Measurements from ENCODE around the gene ALAD.
A peak's percentile ranks its signal among the peaks of the same experiment; 100 is the strongest.
"Not testable (repeated sequence)": the region's sequence is repeated elsewhere in the genome, so short reads cannot be mapped to it uniquely, and the experiment has no call there.

Gene ALAD

DNA sequence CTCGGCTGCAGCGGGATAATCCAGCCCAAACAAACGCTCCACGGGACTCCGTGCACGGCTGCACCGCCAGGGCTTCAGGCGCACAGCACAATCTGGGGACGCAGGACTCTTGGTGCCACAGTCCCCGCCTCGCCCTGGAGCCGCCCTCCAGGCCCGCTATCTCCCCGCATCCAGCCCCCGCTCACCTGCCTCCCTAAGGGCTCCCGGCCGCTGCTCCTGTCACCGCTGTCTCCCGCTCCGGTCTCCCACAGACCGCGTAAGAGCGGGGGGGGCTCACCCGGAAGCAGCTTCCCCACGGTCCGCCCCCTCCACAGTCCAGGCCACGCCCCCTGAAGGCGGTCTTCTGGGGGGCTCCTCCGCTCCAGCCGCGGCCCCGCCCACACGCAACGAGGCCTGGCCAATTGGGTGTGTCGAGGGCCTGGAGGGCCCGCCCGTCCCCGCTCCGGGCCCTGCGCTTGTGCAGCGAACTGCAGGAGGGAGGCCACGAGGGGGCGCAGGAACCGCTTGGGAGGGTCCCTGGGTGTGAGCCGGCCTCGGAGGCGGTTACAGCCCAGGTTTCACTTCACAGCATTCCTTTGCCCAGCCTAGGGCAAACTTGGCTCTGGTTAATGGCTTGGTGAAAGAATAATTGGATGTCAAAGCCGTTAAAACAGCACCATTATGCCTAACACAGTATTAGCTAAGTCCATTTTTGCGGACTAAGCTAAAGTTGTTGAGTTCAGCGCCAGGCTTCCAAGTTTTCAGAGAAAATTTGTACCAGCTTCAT is at the start of gene ALAD:
Gene ALAD (minus strand): TSS at position 258 of the 766 bp plus-strand sequence. CDS start 7,725 bp downstream, outside the sequence.
- peak; percentile 66 for DNase-seq

DNA sequence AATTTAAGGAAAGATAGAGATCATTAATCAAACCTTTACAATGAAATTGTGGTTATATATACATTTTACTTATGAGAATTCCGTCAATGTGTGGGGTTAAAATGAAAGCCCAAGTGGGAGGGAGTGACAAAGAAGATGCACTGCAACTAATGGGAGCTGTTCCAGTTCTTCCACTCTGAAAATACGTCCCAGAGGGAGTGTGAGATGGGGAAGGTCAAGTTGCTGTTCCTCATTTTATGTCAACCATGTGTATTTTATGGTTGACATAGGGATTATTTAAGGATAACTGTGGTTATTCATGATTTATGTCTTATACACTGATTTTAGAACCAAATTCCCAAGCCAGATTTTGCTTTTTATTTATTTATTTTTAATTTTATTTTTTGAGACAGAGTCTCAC is 48.3 kb upstream of the ALAD start:
- DNase-seq: no peak

DNA sequence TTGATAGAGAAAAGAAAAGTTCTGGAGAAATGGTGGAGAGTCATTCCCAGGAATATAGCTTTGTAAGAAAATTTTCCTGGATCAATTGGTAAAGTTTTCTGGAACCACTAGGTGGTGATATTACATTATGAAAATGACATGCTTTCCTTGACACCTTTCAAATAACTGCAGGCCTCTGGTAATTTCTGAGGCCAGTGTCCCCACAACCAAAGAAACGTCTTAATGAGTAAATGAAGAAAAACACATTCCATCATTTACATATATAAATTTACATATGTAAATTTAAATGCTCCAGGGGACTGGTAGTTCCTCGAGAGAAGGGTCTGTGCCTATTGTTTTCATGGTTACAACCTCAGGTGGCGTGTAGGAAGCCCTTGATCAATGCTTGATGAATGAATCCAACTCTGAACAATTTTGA is 45.2 kb upstream of the ALAD start:
- no peak for DNase-seq

DNA sequence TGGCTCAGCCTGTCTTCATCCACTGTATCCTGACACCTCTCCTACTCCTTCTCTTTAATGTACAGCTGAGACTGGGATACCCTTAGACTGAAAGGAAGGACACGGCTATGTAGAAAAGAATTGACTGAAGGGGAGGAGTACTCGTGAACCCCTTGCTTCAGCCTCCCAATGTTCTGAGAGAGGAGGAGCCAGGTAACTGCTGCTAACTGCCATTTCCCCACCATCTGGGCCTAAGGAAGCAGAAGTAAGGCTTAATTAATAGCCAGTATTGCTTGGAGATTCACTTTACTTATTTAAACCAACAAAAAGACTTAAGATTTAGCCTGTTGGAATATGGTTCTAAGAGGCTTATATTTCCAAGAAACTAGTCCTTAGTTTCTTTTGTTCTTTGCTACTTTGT is 43.7 kb upstream of the ALAD start:
- no peak for DNase-seq

DNA sequence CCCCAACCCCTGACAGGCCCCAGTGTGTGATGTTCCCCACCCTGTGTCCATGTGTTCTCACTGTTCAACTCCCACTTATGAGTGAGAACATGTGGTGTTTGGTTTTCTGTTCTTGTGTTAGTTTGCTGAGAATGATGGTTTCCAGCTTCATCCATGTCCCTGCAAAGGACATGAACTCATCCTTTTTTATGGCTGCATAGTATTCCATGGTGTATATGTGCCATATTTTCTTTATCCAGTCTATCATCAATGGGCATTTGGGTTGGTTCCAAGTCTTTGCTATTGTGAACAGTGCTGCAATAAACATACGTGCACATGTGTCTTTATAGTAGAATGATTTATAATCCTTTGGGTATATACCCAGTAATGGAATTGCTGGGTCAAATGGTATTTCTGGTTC is 36.6 kb upstream of the ALAD start:
- not testable (repeated sequence) for DNase-seq

DNA sequence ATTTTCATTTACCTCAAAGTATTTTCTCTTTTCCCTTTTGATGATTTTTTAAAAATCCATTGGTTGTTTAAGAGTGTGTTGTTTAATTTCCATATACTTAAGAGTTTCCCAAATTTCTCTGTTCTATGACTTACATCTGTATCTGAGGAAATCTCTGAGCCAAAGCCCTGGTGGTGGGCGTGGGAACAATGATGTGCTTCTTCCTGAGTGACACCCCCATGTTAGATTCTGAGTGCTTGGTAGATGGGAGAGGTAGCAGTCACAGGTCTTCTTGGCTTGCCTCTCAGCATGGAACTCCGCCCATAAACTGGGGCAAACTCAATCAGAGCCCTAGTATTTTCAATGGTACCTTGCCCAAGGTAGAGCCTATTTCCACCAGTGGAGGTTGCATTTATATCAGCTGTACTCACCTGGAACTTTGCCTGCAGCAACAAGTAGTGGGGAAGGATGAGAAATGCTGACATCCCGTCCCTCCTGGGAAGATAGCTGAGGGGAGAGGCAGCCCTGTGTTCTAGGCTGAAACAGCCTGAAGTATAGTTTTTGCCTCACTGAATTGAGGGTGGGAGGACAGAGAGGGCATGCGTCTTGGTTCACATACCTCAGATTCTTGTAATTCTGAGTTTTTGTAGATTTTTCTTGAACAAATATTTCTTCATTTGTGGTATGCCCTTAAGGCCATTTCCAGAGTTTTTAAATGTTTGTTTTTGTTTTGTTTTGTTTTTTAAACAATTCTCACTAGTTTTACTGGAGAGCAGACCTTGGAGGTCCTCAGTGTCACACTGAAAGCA is 35.8 kb upstream of the ALAD start:
- DNase-seq: no peak

DNA sequence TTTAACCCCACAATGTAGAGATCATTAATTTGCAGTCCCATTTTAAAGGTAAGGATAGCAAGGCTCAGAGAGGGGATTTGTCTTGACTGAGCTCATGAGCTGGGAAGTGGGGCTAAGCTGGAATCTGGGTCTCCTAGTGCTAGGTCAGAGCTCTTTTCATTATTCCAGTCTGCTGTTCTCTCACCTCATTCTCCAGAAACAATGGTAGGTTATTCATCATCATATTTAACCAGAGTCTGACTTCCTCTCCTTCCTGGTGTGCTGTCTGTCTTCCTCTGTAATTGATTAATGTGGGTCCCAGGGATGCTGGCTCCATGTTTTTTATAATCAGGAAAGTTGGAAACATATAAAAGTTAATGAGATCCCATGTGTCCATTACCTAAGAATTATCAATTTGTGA is 30.1 kb upstream of the ALAD start:
- no peak for DNase-seq

DNA sequence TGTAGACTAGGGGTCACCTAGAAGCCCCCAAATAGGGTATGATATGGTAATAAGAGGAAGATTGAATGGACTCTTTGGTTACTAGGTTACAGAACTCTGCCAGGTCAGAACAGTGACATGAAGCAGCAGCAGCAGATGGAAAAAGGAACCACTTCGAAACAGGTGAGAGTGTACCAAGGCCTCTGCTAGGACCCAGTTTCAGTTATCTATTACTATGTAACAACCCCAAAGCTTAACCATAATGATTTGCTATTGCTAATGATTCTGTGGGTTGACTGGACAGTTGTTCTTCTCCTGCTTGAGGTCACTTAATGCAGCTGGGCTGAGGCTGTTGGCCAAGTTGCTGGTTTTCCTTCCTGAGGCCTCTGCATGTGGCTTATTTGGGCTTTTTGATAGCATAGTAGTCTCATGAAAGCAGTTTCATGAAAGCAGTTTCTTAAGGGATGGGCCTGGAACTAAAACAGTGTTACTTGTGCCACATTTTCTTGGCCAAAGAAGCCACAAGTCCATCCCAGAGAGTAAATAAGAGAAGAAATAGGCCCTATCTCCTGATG is 27.1 kb upstream of the ALAD start:
- DNase-seq: no peak

DNA sequence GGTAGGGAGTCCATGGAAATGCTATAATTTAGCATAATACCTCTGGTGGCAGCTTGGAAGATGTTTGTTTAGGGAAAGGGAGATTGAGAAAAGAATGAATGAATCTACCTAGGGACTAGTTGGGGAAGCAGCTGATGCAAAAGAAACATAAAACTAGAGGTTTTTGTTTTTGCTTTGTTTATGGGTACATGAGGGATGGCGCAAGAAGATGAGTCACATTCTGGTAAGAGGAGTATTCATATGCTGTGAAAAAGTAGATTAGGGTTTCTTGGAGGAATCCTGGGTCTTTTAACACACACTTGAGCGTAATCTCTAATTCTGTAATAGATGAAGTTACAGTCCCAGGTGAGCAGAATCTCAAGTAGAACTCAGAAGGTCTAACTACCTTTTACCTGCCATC is 26.5 kb upstream of the ALAD start:
- DNase-seq: no peak

DNA sequence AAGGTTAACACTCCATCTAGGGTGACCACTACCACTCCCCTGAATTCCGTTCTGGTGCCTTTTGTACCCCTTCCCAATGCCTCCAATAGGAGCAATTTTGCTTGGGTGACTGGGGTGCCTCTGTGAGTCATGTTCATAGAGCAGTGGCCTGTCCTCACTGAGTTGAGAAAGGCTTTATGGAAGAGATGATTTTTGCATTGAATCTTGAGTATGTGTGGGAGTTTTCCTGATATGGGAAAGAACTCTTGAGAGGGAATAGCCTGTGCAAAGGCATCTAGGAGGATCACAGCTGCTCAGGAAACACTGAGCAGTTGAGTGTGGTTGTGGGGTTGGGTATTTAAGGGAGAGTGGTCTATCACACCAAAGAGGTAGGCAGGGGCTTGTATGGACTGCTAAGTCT is 25.6 kb upstream of the ALAD start:
- DNase-seq: no peak

DNA sequence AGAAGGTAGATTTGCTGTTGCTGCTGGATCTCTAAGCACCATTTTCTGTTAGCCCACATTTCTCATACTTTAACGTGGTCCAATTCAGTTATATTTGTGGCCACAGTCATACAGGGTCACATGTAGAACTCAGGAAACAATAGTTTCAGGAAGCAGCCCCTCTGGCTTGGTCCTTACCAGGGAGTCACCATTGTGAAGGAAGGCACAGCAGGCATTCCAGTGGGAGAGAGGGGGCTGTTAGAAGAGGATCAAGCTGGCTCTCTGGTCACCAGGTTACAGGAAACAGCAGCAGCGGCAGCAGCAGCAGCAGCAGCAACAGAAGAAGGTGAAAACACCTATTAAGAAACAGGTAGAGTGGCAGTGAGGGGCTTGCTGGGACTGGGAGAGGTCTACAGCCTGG is 24.0 kb upstream of the ALAD start:
- no peak for DNase-seq

DNA sequence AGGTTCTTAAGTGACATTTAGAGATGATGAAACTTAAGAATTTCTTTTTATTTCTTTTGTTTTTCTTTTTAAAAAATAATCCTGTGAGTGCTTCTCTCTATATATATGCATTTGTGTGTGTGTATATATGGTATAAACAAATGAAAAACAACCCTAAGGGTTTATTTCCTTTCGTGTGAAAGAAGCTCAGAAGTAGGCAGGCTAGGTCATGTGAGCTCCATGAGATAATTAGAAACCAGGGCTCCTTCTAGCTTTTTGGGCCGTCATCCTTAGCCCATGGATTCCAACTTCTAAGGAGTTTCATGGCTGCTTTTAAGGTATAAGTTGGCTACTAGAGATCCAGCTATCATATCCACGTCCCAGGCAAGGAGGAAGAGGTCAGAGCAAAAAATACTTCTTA is 20.6 kb upstream of the ALAD start:
- no peak for DNase-seq

DNA sequence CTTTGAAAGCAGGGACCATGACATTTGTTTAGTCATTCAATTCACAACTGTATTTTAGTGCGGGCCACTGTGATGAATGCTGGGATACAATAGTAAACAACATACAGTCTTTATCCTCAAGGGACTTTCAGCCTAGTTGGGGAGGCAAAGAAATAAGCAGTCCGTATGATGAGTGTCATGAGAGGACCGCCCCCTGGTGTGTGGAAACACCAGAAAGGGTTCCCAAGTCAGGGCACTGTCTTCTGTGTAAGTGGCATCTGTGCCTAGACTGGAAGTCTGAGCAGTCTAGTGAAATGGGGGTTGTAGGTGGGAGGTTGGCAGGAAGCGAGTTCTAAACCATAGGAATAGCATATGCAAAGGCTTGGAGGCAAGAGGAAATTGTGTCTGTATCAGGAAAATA is 16.3 kb upstream of the ALAD start:
- no peak for DNase-seq

DNA sequence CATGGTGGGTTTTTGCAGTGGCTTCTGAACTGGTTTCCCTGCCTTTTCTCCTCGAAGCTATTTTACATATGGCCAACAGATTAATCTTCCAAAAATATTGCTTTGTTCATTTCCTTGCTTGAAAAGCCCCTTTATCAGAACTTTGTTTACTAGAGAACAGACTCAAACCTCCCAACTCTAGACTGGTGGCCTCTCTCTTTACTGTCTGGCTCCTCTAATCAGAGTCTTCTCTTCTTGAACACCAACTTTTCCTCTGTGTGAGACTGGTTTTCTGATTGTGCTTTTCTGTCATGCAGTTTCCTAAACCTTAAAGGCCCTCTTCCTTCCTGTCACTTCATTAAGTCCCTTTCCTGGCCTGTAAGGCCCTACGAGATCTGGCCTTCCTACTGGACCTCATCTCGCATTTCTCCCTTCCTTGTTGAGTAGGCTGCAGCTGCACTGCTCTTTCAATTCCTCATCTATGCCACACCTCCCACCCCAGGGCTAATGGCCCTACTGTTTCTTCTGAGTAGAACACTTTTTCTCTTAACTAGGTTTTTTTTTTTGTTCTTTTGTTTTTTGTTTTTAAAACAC is 15.2 kb upstream of the ALAD start:
- DNase-seq: no peak

DNA sequence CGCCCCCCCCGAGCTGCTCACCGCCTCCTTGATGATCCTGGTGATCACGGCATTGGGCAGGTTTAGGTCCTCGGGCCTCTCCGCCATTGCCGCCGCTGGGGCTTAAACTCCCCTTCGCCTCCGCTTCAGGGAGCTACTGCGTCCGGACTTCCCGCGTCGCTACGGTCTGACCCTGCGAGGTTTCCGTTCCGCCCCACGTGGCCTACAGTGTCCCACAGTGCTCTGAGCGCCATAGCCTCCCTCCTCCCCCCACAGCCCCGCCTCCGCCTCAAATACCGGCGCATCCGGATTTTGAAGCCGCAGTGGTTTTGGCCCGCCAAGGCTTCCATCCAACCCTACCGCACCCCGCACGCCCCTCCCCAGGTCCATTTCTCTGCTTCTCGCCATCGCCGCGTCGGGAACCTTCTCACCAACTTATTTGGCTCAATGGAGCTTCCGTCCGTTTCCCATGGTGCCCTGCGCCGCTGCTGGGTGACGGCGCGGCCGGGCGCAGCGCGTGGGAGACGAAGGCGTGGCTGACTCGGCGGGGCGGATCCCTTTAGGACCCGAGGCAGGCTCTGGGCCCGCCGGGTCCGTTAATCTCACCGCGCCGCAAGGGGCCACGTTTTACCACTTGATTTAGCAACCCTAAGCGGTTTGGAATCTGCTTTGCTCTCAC is 9.3 kb upstream of the ALAD start, which contains the start of the genes C9orf43 and POLE3:
Gene C9orf43 (plus strand): TSS at position 541 of the 658 bp plus-strand sequence. CDS start 2,747 bp downstream, outside the sequence.
Gene POLE3 (minus strand): TSS at position 469 of the 658 bp plus-strand sequence. CDS start 382 bp downstream, at position 87.
- DNase-seq: peak; percentile 64

DNA sequence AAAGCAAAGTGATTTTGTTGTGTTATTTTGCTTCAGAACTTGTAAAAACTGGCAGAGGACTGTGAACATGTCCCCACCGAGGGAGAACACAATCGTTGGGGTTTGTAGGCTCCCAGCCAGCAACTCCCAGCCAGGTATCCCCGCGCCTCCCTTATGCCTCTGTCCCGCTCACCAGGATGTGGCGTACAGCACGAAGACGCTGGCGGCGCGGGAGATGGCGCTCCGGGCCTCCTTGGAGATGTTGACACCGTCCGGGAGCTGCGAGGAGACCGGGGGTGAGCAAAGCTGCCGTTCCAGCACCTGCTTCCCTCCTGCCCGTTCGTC is 8.8 kb upstream of the ALAD start:
- no peak for DNase-seq

DNA sequence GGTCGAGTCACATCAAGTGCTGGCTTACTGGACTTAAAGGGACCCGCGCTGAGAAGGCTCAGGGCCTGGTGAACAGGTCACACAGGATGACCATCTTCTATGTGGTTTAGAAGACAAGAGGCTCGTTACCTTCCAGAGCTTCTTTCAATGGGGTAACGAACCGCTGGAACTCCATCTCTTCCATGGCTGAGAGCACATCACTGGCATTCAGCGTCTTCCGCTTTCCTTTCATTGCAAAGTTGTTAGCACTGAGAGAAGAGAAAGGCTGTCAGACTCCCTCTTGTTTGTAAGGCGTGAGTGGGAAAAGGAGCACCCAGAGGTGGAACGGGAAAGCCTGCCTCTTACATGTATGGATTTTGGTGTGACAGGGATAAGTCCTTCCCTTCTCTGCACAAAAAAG is 8.4 kb upstream of the ALAD start:
- DNase-seq: no peak

DNA sequence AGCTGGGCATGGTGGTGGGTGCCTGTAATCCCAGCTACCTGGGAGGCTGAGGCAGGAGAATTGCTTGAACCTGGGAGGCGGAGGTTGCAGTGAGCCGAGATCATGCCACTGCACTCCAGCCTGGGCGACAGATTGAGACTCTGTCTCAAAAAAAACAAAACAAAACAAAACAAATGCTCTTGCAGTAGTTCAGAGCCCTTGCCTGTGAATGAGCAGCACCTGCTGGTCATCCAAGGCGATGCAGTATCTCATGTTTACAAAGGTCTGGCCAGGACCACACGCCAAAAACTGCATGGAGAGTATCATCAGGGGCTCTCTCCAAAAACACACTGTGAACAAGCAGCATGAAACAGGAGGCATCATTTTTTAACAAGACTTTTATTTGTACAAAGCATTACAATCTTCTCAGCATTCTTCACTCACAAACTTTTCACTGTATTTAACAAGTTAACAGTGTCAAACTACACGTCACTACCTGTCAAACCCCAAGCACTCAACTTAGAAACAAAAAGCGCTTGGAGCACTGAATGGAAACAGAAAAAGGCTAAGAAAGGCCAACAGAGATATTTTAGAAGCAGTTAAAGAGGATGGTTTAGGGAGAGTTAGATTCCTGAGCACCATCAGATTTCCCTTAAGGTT is 5.9 kb upstream of the ALAD start:
- DNase-seq: peak; percentile 5

DNA sequence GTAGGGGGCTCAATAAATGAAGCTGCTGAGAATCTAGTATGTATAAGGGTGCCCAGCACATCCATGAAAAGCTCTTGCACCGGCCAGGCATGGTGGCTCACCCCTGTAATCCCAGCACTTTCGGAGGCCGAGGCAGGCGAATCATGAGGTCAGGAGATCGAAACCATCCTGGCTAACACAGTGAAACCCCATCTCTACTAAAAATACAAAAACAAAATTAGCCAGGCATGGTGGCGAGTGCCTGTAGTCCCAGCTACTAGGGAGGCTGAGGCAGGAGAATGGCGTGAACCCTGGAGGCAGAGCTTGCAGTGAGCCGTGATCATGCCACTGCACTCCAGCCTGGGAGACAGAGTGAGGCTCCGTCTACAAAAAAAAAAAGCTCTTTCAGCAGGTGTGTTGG is 5.3 kb upstream of the ALAD start:
- DNase-seq: not testable (repeated sequence)

DNA sequence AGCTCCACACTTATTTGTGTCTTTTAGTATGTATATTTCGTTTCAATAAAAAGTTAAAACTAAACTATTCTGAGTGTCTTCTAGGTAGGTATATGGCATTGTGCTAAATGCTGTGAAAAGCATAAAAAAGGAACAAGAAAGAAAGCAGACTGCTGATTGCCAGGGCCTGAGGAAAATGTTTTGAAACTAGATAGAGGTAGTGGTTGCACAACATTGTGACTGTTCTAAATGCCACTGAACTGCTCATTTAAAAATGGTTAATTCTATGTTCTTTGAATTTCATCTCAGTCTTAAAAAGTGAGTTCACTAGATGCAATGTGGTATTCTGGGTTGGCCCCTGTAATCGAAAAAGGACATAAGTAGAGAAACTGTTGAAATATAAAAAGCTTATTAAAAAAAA is 2.6 kb upstream of the ALAD start:
- DNase-seq: peak; percentile 59

DNA sequence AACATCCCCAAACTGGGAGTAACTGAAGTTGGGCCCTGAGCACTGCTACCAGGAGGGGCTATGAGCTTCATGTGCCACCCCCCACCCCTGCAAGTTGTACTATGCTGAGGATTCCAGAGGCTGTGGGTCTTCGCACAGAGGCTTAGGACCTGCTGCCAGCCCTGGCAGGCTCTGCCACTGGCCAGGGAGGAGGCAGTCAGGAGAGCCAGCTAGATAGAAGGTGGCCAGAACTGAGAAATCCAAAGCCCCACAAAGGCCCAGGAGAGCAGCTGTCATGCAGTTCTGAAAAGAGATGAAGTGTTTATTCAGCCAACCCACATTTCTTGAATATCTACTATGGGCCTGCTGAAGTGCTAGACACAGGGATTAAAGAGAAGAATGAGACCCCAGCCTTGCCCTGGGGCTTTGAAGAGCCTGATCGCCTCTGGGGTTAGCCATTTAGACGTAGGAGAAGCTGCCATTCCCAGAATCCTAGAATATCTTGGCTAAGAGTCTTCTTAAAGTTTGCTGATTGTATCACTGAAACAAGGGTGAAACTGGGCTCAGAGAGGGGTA is 1.4 kb downstream of the ALAD start:
- no peak for DNase-seq

DNA sequence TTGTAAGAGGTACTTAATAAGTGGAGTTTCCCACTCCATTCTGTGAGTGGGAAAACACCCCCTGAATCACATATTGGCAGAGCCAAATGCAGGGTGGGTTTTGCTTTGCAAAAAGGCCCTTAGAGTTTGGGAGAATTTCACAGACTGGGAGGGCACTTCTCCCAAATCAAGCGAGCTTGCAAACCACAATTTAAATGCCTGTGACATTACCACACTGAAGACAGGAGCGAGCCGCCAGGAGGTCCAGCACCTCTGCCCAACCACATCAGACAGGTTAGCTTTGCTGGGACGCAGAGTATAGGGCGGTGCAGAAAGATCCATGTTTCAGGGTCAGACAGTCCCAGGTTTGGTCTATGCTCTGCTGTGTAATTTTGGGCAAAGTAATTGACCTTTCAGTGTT is 2.3 kb downstream of the ALAD start:
- DNase-seq: no peak
